GM12878 (cell line): ENCODE measurements around the gene SEPTIN5.

Experiments used
- CBFB ChIP-seq: IDR thresholded peaks from 2 replicates; pipeline ENCODE4 v1.6.1; 2016; ENCODE audit warnings: antibody characterized with exemption, low read depth
- CREM ChIP-seq: IDR thresholded peaks from 2 replicates; pipeline ENCODE4 v1.6.1; 2014; ENCODE audit warnings: antibody characterized with exemption, low read depth
- CTCF ChIP-seq, 3 experiments: IDR thresholded peaks in 2 of 3; conservative IDR thresholded peaks in 1 of 3; 2 replicates each; pipeline ENCODE4 v1.5.1; 2011; ENCODE audit warnings: low read depth in 3 of 3, low read length in 3 of 3, mild to moderate bottlenecking in 3 of 3, control low read depth in 2 of 3, moderate library complexity in 2 of 3, inconsistent platforms in 1 of 3, mixed read lengths in 1 of 3; ENCODE audit not compliant: control insufficient read depth in 2 of 3, insufficient read depth in 1 of 3; ENCODE audit errors: extremely low read depth in 1 of 3
- EGR1 ChIP-seq, 2 experiments: IDR thresholded peaks; 1 replicate in 1 of 2; 2 replicates in 1 of 2; pipeline ENCODE4 v1.6.1; 2011 to 2012; ENCODE audit warnings: low read depth in 2 of 2, low read length in 2 of 2, borderline replicate concordance in 1 of 2, mild to moderate bottlenecking in 1 of 2, moderate library complexity in 1 of 2
- ELK1 ChIP-seq: IDR thresholded peaks from 2 replicates; pipeline ENCODE4 v1.6.1; 2012; ENCODE audit warnings: low read depth, low read length, improper control_type of control experiment
- HDAC2 ChIP-seq: fragments of 200-600 bp; sonication (generic); IDR thresholded peaks from 2 replicates; pipeline ENCODE4 v1.6.1; 2017
- MAX ChIP-seq: IDR thresholded peaks from 2 replicates; pipeline ENCODE4 v1.6.1; 2012; ENCODE audit warnings: low read depth, low read length, improper control_type of control experiment
- MXI1 ChIP-seq: fragments of 150-350 bp; IDR thresholded peaks from 2 replicates; pipeline ENCODE4 v1.6.1; 2011; ENCODE audit warnings: low read depth, mild to moderate bottlenecking, inconsistent platforms, low read length, improper control_type of control experiment
- POLR2A ChIP-seq: IDR thresholded peaks from 2 replicates; pipeline ENCODE4 v1.6.1; 2011; ENCODE audit warnings: low read depth, mild to moderate bottlenecking, low read length
- RBBP5 ChIP-seq: fragments of 200-600 bp; sonication (generic); conservative IDR thresholded peaks from 2 replicates; pipeline ENCODE4 v1.6.1; 2016
- RUNX3 ChIP-seq: IDR thresholded peaks from 2 replicates; pipeline ENCODE4 v1.6.1; 2012; ENCODE audit warnings: low read length, inconsistent platforms
- SUZ12 ChIP-seq: fragments of 200-600 bp; sonication (generic); IDR thresholded peaks from one replicate; pipeline ENCODE4 v1.6.1; 2018; ENCODE audit warnings: antibody characterized with exemption, mild to moderate bottlenecking; ENCODE audit not compliant: unreplicated experiment
- TAF1 ChIP-seq: IDR thresholded peaks from 2 replicates; pipeline ENCODE4 v1.6.1; 2011; ENCODE audit warnings: mild to moderate bottlenecking, low read depth, low read length, borderline replicate concordance

- TF ChIP-seq CBFB (no peak), RUNX3 (no peak), TAF1 (no peak), CTCF (IDR thresholded peaks at IDR 0.05 in 2 of 3, conservative IDR thresholded peaks at IDR 0.05 in 1 of 3; ENCODE audit: control insufficient read depth in 2 of 3, extremely low read depth in 1 of 3, insufficient read depth in 1 of 3, low read depth in 3 of 3, low read length in 3 of 3) (no peak), EGR1 (IDR thresholded peaks at IDR 0.05; ENCODE audit: borderline replicate concordance in 1 of 2, low read depth in 2 of 2, low read length in 2 of 2) (no peak), RBBP5 (no peak), CREM (no peak), HDAC2 (no peak), ELK1 (no peak), POLR2A (no peak), MAX (no peak), SUZ12 (no peak), MXI1 (no peak)
Observed at GRCh38 chr22:19672054-19672776, 42.1 kb upstream of the SEPTIN5 start.
